NCI-H1436 treated with DMSO at 0.1 percent for 48 hours (cell line): Measurements from ENCODE around the gene CACNA1E.

Experiments
- DNase-seq: peaks from one replicate; lab custom pipeline; 2025; lab: John Stamatoyannopoulos, UW

Gene CACNA1E

GRCh38 chr1:181767001-181767708 lies 283.8 kb downstream of the CACNA1E start:
- DNase-seq = no peak

- DNase-seq = no peak
Measured at GRCh38 chr1:181768211-181768929, 285.1 kb downstream of the CACNA1E start.

DNA sequence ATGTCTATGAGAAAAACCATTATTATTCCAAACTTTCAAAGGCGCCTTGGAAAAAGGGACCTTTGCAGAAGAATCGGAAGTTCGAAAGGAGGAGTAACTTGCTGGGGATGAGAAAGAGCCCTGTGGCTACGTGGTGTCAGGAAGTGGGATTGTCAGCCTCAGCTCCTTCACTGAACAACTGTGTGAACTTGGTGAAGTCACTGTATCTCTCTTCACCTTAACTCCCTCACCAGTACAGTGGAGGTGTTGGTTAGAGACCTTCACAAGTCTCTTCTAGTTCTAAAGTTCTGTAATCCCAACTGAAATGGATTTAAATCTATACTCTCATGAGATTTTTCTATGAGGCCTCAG lies 285.6 kb downstream of the CACNA1E start:
- no peak for DNase-seq

DNA sequence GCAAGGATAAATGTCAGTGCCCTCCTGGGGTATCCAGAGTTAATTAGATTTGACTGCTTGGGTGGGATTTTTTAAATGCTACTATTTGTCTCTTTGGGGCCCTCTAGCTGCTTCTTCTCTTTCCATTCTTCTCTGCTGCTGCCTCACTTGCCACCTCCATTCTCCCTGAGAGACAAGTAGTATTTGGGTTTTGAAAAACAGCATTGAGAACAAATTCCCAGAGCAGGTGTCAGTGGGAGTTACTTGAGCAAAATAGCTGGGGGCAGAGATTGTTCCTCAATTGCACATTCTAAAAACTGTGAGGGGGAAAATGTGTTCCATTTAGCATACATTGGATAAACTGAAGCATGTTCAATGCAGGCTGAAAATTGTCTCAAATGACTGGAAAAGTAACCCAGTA lies 286.5 kb downstream of the CACNA1E start:
- DNase-seq = no peak

DNA sequence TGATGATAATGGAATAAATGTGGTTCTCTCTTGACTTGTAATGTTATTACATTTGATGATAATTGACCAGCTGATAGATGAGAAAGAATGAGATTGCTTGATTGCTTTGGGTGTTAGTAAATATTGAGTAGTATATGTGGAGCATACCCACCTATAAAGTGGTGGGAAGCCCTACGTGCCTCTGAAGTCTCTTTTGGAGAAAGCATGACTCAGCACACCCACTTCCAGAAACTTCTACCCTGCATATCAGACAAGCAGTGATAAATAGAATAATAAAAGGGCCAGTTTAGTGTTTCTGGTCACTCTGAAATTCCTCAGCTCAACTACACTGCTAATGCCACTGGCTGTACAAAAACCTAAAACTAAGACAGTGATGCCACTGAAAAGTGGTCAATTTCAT lies 289.4 kb downstream of the CACNA1E start:
- DNase-seq = no peak

- no peak for DNase-seq
Measured at GRCh38 chr1:181776044-181776443, 292.7 kb downstream of the CACNA1E start.

GRCh38 chr1:181777286-181777685 lies 294.0 kb downstream of the CACNA1E start:
- no peak for DNase-seq

GRCh38 chr1:181777812-181778211 lies 294.5 kb downstream of the CACNA1E start:
- DNase-seq = no peak

GRCh38 chr1:181778640-181779260 lies 295.4 kb downstream of the CACNA1E start:
- DNase-seq = no peak

DNA sequence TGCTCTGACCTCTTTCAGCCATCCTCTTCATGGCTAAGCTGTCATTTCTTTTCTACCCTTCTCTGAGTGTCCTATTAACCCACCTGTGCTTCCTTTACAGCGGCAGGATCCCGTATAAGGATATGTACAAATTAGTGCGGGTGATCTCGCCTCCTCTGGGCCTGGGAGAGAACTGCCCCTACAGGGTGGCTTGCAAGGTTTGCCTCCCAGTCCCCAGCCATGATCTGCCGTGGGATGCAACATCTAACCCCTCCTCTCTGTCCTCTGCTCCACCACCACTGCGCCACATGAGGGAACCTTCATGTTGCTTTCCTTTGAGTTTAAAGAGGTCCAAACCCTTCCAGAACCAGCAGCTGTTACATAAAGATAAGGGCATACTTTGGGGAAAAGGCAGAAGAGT lies 296.0 kb downstream of the CACNA1E start:
- no peak for DNase-seq

GRCh38 chr1:181783208-181783607 lies 299.9 kb downstream of the CACNA1E start:
- DNase-seq = no peak

DNA sequence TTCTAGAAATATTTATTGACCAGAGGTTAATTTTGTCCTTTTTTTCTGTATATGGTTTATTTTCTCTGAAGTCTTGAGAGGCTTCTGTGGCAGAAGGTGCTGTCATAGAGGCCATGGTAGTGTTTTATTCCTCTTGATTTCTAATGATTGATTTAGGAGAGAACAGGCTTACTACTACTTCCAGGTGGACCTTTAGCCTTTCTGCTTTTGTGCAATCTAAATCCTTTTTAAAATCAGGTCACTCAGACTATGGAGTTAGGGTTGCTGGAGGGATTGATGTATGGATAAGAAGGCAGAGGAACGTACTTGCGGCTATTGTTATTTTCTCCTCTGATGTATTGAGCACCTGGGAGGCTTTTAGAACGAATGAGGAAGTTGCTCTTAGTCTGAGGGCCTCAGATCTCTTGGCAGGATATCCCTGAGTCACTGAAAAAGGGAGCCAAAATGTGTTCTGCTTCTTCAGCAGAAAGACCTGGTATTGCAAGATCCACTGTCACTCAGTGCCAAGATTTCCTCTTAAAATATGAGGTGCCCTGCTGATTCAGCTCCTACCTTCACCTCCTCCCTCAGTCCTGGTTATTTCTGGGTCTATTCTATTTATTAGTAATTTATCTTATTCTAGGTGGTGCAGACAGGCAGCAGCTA lies 300.8 kb downstream of the CACNA1E start:
- DNase-seq = no peak

DNA sequence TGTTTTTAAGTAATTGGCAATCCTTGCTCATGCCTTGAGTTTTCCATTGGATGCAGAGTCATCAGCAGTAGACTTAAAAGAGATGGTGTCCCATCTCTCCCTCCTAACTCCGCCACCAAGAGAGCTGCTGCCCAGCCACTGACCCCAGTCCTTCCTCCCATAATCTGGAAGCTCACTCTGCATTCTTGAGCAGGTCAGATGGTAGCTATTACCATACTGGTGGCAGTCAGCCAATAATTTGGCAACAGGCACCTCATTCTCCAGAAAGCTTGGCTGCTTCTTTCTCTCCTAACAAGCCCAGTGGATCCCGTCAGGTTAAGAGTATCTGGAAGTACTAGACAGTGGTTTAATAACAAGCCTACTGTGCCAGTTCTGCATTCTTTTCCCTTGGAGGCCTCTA lies 306.1 kb downstream of the CACNA1E start:
- DNase-seq = no peak

DNA sequence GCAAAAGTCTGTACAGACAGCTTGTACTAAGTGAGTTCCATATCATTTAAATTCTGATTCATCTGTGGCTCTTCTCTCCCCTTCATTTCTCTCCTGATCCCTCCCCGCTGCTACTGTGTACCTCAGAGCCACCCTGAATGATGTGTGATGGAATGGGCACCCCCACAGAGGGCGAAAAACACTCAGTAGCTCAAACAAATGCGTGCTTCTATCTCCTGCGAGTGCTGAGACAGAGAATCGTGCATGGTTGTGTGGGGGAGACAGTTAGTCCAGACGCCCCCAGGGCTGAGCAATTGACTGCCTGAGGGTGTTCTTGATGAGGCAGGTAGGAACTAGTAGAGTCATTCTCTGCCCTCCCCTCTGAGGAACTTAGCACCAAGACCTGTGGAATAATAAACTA lies 308.4 kb downstream of the CACNA1E start:
- DNase-seq = no peak

GRCh38 chr1:181793831-181794230 lies 310.5 kb downstream of the CACNA1E start:
- no peak for DNase-seq

GRCh38 chr1:181794332-181794731 lies 311.0 kb downstream of the CACNA1E start:
- no peak for DNase-seq

DNA sequence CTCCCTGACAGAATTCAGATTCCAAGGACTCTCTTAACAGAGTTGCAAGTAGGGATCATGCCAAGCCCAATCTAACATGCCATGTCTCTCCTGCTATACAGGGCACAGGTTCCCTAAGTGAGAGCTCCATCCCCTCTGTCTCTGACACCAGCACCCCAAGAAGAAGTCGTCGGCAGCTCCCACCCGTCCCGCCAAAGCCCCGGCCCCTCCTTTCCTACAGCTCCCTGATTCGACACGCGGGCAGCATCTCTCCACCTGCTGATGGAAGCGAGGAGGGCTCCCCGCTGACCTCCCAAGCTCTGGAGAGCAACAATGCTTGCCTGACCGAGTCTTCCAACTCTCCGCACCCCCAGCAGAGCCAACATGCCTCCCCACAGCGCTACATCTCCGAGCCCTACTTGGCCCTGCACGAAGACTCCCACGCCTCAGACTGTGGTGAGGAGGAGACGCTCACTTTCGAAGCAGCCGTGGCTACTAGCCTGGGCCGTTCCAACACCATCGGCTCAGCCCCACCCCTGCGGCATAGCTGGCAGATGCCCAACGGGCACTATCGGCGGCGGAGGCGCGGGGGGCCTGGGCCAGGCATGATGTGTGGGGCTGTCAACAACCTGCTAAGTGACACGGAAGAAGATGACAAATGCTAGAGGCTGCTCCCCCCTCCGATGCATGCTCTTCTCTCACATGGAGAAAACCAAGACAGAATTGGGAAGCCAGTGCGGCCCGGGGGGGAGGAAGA lies 315.0 kb downstream of the CACNA1E start:
- no peak for DNase-seq

DNA sequence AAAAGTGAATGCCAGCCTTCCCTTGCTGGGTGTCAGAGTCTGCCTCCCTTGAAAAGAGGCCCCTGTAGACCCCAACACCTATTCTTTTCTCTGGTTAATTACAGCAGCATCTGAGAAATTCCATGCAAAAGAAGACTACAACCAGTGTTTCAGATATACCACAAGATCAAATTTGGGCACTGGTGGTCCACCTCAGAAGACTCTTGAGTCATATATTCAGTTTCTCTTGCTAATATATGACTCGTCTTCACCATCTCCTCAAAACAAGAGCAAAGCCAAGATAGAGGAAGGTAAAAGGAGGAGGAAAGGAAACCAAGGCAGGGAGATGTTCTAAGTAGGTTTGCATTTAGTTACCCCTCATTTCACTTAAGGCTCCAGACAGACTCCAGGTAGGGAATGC lies 318.3 kb downstream of the CACNA1E start:
- DNase-seq = no peak

DNA sequence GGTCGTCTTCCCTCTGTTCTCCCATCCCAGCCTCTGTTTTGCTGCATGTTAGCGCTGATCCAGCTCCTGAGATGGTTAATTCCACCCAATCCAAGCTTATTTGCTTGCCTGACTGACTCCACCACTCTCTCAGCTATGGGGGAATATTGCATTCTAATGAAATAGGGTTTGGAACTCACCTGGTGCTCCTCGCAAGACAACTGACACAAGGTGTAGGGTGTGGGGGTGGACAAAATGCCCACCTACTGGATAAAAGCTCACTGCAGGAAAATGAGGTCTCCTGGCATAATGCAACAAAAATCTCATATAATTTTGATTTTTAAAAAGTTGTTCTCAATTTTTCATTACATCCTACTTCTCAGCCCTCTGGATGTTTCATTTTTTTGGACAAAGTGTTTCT lies 319.1 kb downstream of the CACNA1E start:
- no peak for DNase-seq

GRCh38 chr1:181803421-181803820 lies 320.1 kb downstream of the CACNA1E start:
- DNase-seq = no peak

GRCh38 chr1:181804989-181805388 lies 321.7 kb downstream of the CACNA1E start:
- no peak for DNase-seq

DNA sequence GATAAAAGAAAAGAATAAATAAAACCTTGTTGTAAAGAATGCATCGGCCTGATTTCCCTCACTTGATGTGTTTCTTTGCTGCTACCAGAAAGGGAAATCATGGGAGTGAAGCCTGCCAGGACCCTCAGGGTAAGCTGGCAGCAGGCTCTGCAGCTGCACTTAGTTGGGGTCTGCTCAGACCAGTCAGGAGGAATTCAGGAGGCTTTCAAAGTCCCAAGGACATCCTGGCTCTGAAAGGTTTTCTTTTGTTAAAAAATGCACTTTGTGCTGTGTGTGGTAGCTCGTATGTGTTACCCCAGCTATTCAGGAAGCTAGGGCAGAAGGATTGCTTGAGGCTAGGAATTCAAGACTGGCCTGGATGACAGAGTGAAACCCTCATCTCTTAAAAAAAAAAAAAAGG lies 323.4 kb downstream of the CACNA1E start:
- no peak for DNase-seq
